Calu3 (cell line): ENCODE results near the gene FA2H. TPM values are rescaled to one million over a fixed set of nuclear protein-coding genes. Genes with fewer than 3 reads are reported as not detected.
"Not testable (repeated sequence)": the region's sequence is repeated elsewhere in the genome, so short reads cannot be mapped to it uniquely, and the experiment has no call there.

ENCODE experiments used
- BruUV-seq: library from RNA; stranded (reverse); fragments of 400-500 nt; replicated peaks from 2 replicates; lab custom pipeline; 2021; lab: Mats Ljungman, UMichigan
- CTCF ChIA-PET: fragments of 300-600 bp; sonication (Branson Sonifier 250); formaldehyde crosslinking; loops from one replicate; lab custom pipeline; 2022; ENCODE audit warnings: antibody characterized with exemption; lab: Charles Lee
- DNase-seq: peaks from one replicate; pipeline ENCODE4 v3.0.0; 2022
- H3K27ac Mint-ChIP-seq: one replicate; pipeline ENCODE4 v1.8.0; 2022; ENCODE audit warnings: mixed read lengths; ENCODE audit not compliant: unreplicated experiment
- H3K27me3 Mint-ChIP-seq: one replicate; pipeline ENCODE4 v1.8.0; 2022; ENCODE audit warnings: mixed read lengths; ENCODE audit not compliant: unreplicated experiment
- H3K36me3 Mint-ChIP-seq: one replicate; pipeline ENCODE4 v1.8.0; 2022; ENCODE audit warnings: mild to moderate bottlenecking, moderate library complexity, mixed read lengths; ENCODE audit not compliant: insufficient read depth, unreplicated experiment
- H3K4me1 Mint-ChIP-seq: one replicate; pipeline ENCODE4 v1.8.0; 2022; ENCODE audit warnings: mild to moderate bottlenecking, low read depth, mixed read lengths; ENCODE audit not compliant: unreplicated experiment
- H3K4me3 Mint-ChIP-seq: one replicate; pipeline ENCODE4 v1.8.0; 2022; ENCODE audit warnings: mild to moderate bottlenecking, low read depth, moderate library complexity, mixed read lengths; ENCODE audit not compliant: unreplicated experiment
- H3K9me3 Mint-ChIP-seq: one replicate; pipeline ENCODE4 v1.8.0; 2022; ENCODE audit warnings: low read depth, mixed read lengths; ENCODE audit not compliant: unreplicated experiment
- CTCF ChIP-seq: fragments of 200-600 bp; IDR thresholded peaks from one replicate; pipeline ENCODE4 v1.8.0; 2022; ENCODE audit warnings: antibody characterized with exemption; ENCODE audit not compliant: unreplicated experiment
- intact Hi-C: fragments of 100-400 bp; cut with micrococcal nuclease; formaldehyde crosslinking; loops from one replicate; pipeline ENCODE4 v1.10.0; 2022; ENCODE audit not compliant: unreplicated experiment
- total RNA-seq: library from RNA; stranded (reverse); gene quantifications from 2 replicates; pipeline ENCODE4 v1.2.3, GENCODE V29; 2022

FA2H gene
- total RNA-seq, 1 experiment from 2014 or later, result 74.2 TPM

- H3K9me3 Mint-ChIP-seq, result no peaks in the 10 kb centered on the region
- H3K27ac Mint-ChIP-seq, result no peak overlapping the region
- H3K27me3 Mint-ChIP-seq, result no peaks in the 10 kb centered on the region
- H3K4me3 Mint-ChIP-seq, result no peak overlapping the region
- BruUV-seq, result no TSS peak
- intact Hi-C loops, result no loop called here
- CTCF ChIA-PET, result interaction anchor here (0.6 to 1.3 kb wide), 3 partner anchors 19 to 49 kb away, joined by 3 to 4 read pairs (median 3); partner anchors contain the start of gene FA2H
- no peak for TF ChIP-seq CTCF
- peaks cover 16% of the 10 kb centered on the region for H3K4me1 Mint-ChIP-seq
- peaks cover 56% of the 10 kb centered on the region for H3K36me3 Mint-ChIP-seq
- no peak for DNase-seq
Observed at GRCh38 chr16:74725651-74726455, 48.8 kb downstream of the FA2H start.

- H3K27me3 Mint-ChIP-seq, result no peaks in the 10 kb centered on the region
- no TSS peak for BruUV-seq
- peaks cover 52% of the 10 kb centered on the region for H3K36me3 Mint-ChIP-seq
- DNase-seq, result no peak
- intact Hi-C loops, result no loop called here
- CTCF ChIA-PET, result interaction anchor here (1.3 kb wide), 1 partner anchor 50 kb away, joined by 3 read pairs; the partner anchor contains the start of gene FA2H
- H3K9me3 Mint-ChIP-seq, result no peaks in the 10 kb centered on the region
- H3K4me1 Mint-ChIP-seq, result peaks cover 7% of the 10 kb centered on the region
- H3K27ac Mint-ChIP-seq, result no peak overlapping the region
- TF ChIP-seq CTCF, result no peak
- H3K4me3 Mint-ChIP-seq, result no peak overlapping the region
Observed at GRCh38 chr16:74724820-74725549, 49.6 kb downstream of the FA2H start.

- Mint-ChIP-seq H3K27ac (no peak overlapping the region), H3K27me3 (no peaks in the 10 kb centered on the region), H3K9me3 (no peaks in the 10 kb centered on the region), H3K4me3 (no peak overlapping the region), H3K36me3 (peaks cover 46% of the 10 kb centered on the region), H3K4me1 (no peaks in the 10 kb centered on the region)
- CTCF ChIA-PET, result no interaction called here
- intact Hi-C loops, result no loop called here
- no TSS peak for BruUV-seq
- no peak for DNase-seq
- no peak for TF ChIP-seq CTCF
Observed at GRCh38 chr16:74723256-74723655, 51.4 kb downstream of the FA2H start.

GRCh38 chr16:74722156-74722555 lies 52.5 kb downstream of the FA2H start:
- intact Hi-C loops, H3K4me3 Mint-ChIP-seq, DNase-seq, BruUV-seq, CTCF ChIA-PET, H3K4me1 Mint-ChIP-seq, H3K27ac Mint-ChIP-seq, H3K27me3 Mint-ChIP-seq, H3K9me3 Mint-ChIP-seq: not testable (repeated sequence)
- H3K36me3 Mint-ChIP-seq, result peaks cover 50% of the 10 kb centered on the region
